Fibroblast of the aortic adventitia (primary cell): ENCODE measurements around the gene ZFP14. TPM values are rescaled to one million over a fixed set of nuclear protein-coding genes. Genes with fewer than 3 reads are reported as not detected.

Experiments
- total RNA-seq: library from RNA; depleted of rRNA; stranded (reverse); fragments of >200 nt; gene quantifications from 2 replicates; pipeline ENCODE4 v1.2.3, GENCODE V29; 2012; ENCODE audit warnings: low replicate concordance

The ZFP14 gene
- total RNA-seq, 1 donor = 3.2 TPM

Other genes with a start within 250 kb of the ZFP14 start
- 55.1 and 398 TPM in 2 replicates for gene CAPNS1, start 239.1 kb downstream of the ZFP14 start, total RNA-seq
- gene COX7A1, start 226.8 kb downstream of the ZFP14 start, total RNA-seq = 5.4 and 17.0 TPM in 2 replicates
- 7.0 and 7.6 TPM in 2 replicates for gene ZNF565, start 164.5 kb downstream of the ZFP14 start, total RNA-seq
- gene ZNF146, start 164.1 kb downstream of the ZFP14 start, total RNA-seq = 107 and 130 TPM in 2 replicates
- gene ZFP82, start 39.4 kb upstream of the ZFP14 start, total RNA-seq = 7.7 and 12.6 TPM in 2 replicates
- gene ZNF566, start 110.4 kb upstream of the ZFP14 start, total RNA-seq = 11.6 TPM in 2 replicates
- 9.0 and 23.9 TPM in 2 replicates for gene ZNF260, start 149.1 kb upstream of the ZFP14 start, total RNA-seq
- gene ZNF529, start 194.1 kb upstream of the ZFP14 start, total RNA-seq = 10.5 TPM in 2 replicates
- gene ZNF382, start 226.1 kb upstream of the ZFP14 start, total RNA-seq = 4.6 and 17.7 TPM in 2 replicates